C4-2B (cell line): ENCODE results near the gene DENND1A.

Experiments
- ZFX ChIP-seq: fragments of 450-650 bp; IDR thresholded peaks from 2 replicates; pipeline ENCODE4 v1.6.1; 2017
- TF ChIP-seq, protein P1 (sequence below): fragments of 450-650 bp; conservative IDR thresholded peaks from 2 replicates; pipeline ENCODE4 v1.5.1; 2017; ENCODE audit warnings: mild to moderate bottlenecking

GRCh38 chr9:123954518-123955280, 24.8 kb upstream of the DENND1A start:
- TF ChIP-seq, protein P1, sequence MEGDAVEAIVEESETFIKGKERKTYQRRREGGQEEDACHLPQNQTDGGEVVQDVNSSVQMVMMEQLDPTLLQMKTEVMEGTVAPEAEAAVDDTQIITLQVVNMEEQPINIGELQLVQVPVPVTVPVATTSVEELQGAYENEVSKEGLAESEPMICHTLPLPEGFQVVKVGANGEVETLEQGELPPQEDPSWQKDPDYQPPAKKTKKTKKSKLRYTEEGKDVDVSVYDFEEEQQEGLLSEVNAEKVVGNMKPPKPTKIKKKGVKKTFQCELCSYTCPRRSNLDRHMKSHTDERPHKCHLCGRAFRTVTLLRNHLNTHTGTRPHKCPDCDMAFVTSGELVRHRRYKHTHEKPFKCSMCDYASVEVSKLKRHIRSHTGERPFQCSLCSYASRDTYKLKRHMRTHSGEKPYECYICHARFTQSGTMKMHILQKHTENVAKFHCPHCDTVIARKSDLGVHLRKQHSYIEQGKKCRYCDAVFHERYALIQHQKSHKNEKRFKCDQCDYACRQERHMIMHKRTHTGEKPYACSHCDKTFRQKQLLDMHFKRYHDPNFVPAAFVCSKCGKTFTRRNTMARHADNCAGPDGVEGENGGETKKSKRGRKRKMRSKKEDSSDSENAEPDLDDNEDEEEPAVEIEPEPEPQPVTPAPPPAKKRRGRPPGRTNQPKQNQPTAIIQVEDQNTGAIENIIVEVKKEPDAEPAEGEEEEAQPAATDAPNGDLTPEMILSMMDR = no peak
- TF ChIP-seq ZFX = no peak
